ENCODE data around the gene SEMA3D.

- TF ChIP-seq, protein P1, sequence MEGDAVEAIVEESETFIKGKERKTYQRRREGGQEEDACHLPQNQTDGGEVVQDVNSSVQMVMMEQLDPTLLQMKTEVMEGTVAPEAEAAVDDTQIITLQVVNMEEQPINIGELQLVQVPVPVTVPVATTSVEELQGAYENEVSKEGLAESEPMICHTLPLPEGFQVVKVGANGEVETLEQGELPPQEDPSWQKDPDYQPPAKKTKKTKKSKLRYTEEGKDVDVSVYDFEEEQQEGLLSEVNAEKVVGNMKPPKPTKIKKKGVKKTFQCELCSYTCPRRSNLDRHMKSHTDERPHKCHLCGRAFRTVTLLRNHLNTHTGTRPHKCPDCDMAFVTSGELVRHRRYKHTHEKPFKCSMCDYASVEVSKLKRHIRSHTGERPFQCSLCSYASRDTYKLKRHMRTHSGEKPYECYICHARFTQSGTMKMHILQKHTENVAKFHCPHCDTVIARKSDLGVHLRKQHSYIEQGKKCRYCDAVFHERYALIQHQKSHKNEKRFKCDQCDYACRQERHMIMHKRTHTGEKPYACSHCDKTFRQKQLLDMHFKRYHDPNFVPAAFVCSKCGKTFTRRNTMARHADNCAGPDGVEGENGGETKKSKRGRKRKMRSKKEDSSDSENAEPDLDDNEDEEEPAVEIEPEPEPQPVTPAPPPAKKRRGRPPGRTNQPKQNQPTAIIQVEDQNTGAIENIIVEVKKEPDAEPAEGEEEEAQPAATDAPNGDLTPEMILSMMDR (IDR thresholded peaks at IDR 0.05), result no peak
- TF ChIP-seq EZH2 (IDR thresholded peaks at IDR 0.05; ENCODE audit: borderline replicate concordance, insufficient read depth, low read depth, low read length, poor library complexity, severe bottlenecking), result no peak
Measured at GRCh38 chr7:85175217-85175616, 11.6 kb downstream of the SEMA3D start.

Measured in B cell (primary cell).